Measurements from ENCODE around the gene PARP6.

Gene PARP6

DNA sequence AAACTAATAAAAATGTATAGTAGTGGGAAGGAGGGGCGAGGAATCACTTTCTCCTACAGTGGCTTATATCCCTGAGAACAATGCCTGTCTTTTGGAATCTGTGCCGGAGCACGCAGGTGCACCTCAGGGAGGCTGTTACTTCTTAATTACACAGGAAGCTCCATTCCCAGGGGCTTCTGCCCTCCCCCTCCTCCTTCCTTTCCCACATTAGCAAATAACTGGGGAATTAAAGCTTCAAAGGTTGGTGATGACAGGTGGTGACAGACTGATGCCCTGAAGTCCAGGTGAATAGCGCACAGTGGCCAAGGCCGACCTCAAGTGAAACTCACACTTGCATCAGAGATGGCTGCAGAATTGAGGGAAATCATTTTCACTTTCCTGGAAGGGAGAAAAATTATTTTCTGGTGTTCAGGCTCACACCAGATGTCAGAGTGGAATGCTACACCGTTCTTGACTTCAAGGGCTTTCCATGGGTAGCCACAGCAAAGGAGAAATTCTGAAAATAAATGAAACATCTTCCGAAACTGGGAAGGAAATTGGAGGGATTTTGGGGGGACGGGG is 78.4 kb downstream of the PARP6 start:
- TF ChIP-seq GATA3 (IDR thresholded peaks at IDR 0.05; ENCODE audit: low read depth, low read length) (no peak), GATA2 (IDR thresholded peaks at IDR 0.05; ENCODE audit: low read depth, low read length) (no peak)

DNA sequence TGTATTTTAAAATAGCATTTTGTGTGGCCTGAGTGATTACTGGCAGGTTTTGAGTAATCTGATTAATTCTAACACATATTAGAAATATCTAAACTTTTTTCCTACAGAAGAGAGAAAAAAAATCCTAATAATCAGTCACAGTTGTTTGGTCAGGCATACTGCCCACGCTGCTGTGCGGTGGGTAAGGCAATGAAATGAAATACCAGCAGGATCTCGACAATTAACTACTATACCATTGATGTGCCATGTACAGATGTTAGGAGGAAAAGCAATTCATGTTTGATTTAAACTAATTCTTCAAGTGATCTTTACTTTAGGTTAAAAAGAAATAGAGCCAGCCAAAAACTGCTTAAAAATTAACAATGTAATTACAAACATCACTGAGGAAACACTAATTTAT is 79.9 kb downstream of the PARP6 start:
- TF ChIP-seq GATA3 (IDR thresholded peaks at IDR 0.05; ENCODE audit: low read depth, low read length): no peak
- TF ChIP-seq GATA2 (IDR thresholded peaks at IDR 0.05; ENCODE audit: low read depth, low read length): no peak
